OCI-LY3 (cell line): ENCODE data around the gene ZNF831.

ENCODE experiments used
- EZH2phosphoT487 ChIP-seq: fragments of 200-600 bp; shearing (Covaris generic); IDR thresholded peaks from 2 replicates; pipeline ENCODE4 v1.6.1; 2018; ENCODE audit warnings: antibody characterized with exemption, mixed run types, low read depth
- TF ChIP-seq, protein P1 (sequence below): fragments of 200-600, 300-600 bp; sonication (generic); IDR thresholded peaks from 2 replicates; pipeline ENCODE4 v1.5.1; 2014; ENCODE audit warnings: antibody characterized with exemption, low read length, low read depth

GRCh38 chr20:59144831-59145196, 18.8 kb upstream of the ZNF831 start:
- TF ChIP-seq, protein P1, sequence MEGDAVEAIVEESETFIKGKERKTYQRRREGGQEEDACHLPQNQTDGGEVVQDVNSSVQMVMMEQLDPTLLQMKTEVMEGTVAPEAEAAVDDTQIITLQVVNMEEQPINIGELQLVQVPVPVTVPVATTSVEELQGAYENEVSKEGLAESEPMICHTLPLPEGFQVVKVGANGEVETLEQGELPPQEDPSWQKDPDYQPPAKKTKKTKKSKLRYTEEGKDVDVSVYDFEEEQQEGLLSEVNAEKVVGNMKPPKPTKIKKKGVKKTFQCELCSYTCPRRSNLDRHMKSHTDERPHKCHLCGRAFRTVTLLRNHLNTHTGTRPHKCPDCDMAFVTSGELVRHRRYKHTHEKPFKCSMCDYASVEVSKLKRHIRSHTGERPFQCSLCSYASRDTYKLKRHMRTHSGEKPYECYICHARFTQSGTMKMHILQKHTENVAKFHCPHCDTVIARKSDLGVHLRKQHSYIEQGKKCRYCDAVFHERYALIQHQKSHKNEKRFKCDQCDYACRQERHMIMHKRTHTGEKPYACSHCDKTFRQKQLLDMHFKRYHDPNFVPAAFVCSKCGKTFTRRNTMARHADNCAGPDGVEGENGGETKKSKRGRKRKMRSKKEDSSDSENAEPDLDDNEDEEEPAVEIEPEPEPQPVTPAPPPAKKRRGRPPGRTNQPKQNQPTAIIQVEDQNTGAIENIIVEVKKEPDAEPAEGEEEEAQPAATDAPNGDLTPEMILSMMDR: no peak
- no peak for TF ChIP-seq EZH2phosphoT487
